Ammon's horn (tissue), 1 donor: Measurements from ENCODE around the gene VSIG8.

Source experiments
- DNase-seq: peaks from one replicate; pipeline ENCODE4 v3.0.0-alpha.2; 2016; ENCODE audit warnings: low spot score

Gene VSIG8

DNA sequence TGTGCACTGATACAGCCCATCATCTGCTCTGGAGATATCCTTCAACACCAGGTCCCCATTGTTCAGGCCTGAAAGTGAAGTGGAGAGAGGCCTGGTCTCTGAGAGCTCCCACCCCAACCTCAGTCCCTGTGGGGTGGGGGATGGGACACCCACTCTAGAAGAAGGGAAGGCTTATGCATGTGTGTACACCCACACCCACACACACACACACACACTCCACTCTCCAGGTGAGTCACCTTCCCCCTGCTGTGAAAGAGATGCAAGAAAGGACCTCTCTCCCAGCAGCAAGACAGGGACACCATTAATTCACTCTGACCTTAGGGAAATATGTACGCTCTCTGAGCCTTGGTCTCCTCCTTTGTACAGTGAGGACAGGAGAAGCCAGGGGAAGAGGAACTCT lies 5.9 kb downstream of the VSIG8 start:
- no peak for DNase-seq

DNA sequence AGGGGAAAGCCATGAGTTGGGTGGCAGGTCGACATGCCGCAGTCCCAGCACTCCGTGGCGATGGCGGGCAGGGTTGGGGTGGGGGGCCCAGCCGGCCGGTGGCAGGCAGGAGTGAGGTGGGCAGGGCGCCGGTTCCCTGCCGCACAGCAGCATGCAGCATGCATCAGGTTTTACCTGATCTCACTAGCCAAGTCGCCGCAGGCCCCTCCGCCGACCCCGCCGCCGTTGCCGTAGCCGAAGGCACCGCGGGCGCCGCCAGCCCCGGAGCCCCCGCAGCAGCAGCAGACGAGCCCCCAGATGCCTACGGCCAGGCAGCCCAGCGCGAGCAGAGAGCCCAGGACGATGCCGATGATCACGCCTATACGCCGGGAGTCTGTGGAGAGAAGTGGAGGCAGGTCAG lies 6.7 kb downstream of the VSIG8 start:
- DNase-seq: no peak

DNA sequence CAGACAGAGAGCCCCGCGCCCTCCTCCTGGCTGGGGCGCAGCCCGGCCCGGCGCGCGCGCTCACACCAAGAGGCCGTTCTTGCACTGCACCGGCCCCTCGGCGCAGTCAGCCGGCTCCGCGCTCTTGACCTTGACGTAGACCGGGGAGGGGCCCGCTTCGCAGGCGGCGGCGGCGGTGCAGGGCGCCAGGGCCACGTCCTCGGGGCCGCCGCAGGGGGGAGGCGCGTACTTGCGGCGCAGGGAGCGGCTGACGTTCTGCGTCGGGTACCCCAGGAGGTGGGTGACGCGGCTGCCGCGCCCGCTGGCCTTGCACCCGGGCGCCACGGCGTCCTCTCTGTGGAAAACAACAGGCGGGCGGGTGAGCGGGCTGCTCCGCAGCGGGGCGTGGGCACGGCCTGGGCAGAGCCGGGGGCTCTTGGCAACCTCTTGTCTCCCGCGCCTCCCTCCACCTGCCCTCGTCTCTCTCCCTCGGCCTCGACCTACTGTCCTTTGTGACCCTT lies 7.7 kb downstream of the VSIG8 start:
- DNase-seq: peak; percentile 84

DNA sequence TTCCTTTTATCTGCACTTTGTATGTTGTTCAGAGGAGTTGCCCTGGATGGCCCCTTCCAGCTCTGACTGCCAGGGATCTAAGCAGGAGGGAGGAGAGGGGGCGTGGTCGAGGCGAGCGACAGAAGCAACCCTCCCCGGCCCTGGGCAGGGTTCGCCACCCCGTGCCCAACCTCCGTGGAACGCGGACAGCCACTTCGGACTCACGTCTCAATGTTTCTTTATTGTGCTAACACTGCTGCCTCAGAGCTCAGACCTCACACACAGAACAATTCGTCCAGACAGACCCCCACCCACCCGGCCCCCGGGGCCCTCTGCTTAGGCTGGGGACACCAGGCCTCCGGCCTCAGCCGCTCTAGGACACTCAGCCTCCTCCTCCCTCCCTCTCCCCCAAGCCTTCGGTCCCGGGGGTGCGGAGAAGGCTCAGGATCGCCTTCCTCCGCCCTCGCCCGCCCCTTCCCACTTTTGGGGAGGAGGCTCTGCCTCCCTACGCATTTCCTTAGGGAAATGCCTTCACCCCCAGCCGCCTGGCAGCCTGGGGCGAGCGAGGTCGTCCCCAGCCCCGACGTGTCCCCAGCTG lies 8.3 kb downstream of the VSIG8 start:
- DNase-seq: peak; percentile 86

DNA sequence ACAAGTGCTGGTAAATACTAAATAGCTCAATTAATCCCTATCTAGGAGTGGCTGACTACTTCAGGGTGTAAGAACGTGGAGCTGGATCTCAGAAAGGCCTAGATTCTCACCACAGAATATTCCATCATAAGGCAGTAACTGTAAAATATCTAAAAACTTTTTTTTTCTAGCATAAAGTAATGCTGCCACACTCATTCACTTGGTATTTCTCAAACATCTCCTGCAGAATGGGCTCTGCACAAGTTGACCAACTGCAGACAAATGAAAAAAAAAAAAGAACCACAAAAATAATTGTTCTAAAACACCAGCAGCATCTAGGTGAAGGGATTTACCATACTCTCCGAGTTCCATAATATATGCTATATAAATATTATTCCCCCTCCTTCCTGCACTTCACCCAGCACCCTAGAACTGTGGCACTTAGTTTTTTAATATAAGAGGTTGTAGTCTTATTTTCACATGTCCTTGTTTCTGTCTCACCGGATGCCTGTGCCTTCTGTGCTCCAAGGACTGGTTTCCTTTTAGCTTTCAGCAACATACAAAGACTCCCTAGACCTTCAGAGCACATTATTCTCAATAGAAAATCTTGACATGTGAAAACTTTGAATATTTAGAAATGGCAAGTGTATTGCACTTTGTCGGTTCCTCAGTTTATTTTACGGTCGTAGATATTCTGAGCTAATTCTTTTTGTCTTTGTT lies 8.9 kb downstream of the VSIG8 start:
- no peak for DNase-seq

DNA sequence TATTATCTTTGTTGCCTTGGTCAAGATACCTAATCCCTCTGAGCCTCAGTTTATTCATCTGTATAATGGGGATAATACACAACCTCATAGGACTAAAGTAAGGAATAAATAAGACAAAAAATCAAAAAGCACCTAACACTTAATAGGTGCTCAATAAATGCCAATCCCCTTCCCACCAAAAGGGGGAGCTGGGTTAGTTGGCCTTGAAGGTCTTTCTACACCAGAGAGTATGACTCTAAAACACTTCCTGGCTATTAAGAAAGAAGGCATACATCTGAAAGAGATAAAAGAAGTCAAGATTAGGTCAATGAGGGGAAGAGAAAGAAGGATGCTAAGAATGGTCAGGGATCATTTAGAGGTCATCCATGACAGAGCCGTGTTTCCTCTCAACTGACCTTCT lies 11.1 kb downstream of the VSIG8 start:
- DNase-seq: no peak

DNA sequence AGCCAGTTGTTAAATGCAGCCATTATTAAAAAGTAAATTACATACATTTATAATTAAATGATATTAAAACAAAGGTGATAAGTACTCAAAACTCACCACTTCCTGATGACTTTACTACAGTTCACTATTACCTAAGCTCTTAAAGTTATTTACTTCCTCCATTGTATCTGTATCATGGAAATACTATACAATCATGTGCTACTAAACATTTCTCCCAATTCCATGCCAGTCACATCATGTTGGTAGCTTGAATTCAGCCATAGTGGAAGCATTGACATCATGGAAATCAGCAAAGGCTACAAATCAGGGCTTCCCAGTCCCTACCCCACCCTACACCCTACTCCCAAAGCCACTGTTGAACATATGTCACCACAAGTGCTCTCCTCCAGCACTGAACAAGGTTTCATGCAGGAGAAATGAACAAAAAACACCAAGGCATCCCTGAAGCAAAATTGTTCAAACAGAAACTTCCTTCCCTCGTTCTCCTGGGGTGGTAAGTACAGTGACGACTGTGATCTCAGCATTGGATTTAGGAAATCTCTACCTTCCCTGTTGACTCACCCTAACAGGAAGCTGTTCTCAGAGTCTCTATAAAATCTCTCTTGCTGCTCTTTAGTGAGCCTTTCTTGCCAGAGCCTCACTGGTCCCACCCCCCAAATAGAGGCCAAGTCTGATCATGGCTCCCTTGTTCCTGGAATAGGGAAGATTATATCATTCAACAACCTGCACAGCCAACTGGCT lies 12.7 kb downstream of the VSIG8 start:
- DNase-seq: no peak

DNA sequence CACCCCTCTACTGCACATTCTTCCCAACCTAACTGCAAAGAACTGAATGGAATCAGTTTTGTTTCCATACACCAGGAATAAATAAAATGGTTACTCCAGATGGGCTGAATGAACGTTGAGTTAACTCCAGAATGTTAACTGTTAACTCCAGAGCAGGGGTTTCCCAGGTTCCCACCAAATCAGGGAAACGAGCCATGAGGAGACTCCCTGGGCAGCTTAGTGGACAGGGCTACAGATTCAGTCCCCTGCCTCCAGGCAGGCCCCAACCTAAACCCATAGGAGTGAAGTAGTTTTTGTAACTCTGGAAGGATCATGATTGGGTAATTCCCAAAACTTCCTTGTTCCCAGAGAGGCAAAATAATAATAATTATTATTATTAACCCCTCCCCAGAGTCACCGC lies 14.1 kb downstream of the VSIG8 start:
- DNase-seq: no peak

DNA sequence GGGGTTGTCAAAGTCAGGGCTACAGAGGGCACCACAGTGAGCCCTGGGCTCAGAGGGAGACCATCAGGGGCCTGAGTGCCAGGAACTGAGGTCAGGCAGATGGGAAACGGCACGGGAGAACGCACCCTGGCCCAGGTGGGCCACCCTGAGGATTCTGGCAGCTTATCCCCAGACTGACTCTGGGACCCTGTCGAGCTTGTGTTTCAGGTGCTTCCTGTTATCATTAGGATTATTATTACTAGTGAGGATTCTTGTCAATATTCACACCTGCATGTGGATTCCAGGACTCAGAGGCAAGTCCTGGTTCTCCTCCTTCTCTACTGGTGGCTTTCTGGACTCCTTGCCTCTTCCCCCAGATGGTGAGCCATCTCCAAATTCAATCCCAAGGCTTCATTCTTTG lies 15.2 kb downstream of the VSIG8 start:
- DNase-seq: no peak

DNA sequence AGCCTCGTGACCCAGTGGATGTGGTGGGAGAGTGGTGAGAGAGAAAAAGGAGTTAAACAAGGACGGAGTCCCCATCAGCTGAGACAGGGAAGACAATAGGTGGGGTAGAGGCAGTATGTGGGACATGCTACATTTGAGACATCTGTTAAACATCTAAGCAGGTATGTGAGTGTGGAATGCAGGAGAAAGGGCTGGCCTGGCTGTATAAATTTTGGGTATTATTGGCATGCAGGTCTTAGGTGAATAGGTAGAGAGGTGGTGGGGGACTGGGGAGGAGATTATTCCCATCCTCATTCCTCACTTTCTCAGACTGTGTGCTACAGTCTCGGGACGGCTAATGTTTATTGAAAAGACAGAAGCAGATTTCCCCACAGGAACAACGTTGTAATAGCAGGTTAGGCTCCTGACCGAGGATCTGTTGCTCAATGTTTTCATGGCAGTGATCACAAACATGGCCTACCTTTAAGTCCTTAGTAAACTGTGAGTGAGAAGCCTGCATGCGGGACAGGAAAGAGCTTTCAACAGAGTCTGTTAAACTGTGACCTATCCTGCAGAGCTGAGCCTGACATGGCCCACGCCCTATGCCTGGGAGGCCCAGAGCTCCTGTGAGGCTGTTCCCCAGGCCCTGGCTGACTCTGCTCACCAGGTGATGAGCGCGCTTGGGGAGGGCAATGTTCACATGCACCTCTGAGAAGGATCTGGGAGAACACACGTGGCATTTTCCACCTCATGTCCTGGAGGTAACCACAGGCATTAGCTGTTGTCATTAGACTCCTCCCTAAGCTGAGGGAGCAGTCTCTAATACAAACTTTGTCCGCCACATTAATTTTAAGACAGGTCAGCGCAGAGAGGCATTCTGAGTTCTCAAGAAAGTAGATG lies 16.5 kb downstream of the VSIG8 start:
- DNase-seq: no peak

DNA sequence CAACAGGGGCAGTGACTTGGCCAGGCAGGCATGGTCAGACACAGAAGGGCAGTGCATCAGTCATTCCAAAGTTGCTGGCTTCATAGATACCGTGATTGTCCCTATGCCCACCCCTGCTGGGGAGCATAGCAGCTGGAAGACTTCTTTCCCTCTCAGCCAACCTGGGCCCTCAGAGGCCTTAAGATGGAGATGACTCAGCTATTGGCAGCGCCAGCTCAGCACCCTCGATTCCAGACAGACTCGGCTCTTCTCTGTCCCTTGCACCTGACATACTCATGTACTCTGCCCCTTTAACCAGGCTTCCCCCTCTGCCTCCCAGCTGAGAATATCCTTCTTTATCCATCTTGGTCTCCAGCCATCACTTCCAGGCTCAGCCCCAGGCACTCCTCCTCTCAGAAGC lies 19.0 kb downstream of the VSIG8 start:
- DNase-seq: no peak

DNA sequence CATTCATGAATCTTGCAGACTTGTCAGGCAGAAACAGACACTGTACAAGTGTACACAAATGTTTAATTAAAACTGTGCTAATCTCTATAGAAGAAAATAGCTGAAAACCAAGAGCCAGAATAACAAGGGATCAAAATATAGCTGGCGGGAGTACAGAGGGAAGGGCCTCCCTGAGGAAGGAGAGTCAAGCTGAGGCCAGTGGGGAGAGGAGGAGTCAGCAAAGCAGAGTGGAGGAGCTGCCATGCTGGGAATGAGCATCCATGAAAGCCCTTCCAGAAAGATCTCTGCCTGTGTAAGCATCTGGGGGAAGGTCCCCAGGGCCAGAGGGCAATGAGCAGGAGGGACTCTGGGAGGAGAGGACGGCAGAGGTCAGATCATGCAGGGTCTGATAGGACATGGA lies 20.7 kb downstream of the VSIG8 start:
- no peak for DNase-seq

DNA sequence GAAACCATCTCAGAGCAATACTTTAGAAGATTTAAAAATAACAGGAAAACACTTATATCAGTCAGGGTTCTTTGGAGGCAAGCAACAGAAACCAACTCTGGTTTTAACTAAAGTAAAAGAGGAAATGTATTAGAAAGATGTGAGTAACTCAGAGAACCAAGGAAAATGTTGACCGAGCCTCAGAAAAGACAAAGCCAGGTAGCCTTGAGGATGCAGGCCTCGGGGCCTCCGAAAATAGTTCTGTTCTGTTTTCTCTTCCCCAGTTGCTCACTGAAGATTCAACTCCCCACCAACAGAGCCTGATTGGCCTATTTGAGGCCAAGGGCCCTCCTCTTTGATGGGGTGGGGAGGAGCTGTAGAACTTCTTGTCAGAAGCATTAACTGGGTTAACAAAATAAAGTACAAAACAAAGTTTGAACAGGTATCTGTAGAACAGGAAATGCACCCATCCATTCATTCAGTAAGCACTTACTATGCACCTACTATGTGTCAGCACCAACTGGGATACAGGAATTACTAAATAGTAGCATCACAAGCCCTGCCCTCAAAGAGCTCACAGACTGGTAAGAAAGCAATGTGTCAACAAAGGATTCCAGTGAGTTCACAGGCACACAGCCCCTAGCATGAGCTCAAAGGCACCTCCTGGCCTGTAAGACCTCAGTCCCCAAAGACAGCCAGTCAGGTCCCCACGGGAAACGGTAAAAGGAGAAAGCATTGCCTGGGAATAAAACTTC lies 23.2 kb downstream of the VSIG8 start:
- no peak for DNase-seq

DNA sequence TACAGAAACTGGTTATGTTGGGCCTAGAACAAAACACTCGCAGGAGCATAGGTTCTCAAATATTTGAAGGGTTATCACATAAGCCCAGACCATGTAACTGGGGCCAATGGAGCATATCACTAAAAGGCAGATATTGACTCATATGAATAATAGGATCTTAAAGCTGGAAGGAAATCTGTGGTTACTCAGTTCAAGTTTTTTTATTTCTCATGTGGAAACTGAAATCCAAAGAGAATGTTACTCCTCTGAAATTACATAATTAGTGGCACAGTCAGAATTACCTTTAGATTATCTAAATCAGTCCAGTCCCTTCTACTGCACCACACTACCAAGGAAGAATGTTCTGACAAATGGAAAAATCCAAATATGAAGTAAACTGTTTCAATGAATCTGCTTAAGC lies 23.7 kb downstream of the VSIG8 start:
- DNase-seq: no peak

DNA sequence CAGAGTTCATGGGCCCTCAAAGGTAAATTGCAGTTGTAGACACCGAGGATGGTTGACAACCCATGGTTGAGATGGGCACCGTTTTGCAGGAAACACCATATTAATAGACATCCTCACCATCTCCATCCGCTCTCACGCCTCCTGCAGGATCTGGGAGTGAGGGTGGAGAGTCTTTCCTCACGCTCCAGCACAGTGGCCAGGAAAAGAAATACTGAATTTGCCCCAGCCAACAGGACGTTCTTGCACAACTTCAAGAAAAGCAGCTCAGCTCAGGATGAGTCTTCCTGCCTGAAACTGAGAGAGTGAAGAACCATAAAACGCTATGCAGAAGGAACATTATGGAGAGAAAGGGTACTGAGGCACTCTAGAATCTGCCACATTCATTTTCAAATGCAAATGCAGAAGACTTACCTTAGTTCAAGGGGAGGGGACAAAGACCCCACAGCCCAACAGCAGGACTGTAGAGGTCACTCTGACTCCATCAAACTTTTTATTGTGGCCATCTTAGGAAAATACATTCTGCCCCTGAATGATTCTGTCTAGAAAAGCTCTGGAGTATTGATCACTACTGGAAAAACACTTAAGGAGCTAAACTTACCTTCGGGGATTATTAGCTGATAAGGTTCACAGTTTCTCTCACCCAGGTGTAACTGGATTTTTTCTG lies 26.5 kb downstream of the VSIG8 start:
- DNase-seq: no peak

DNA sequence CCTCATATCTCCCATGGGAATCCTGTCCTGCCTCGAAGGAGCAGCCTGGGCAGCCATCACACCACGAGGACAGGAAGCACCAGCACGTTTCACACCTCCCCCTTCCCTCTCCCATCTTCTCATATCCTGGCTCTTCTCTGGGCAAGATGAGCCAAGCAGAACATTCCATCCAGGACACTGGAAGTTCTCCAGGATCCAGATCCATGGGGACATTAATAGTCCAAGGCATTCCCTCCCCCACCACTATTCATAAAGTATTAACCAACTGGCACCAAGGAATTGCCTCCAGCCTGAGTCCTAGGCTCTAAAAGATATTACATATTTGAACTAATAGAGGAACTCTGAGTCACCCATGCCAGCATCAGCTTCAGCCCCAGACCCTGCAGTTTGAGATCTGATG lies 27.1 kb downstream of the VSIG8 start:
- DNase-seq: no peak

DNA sequence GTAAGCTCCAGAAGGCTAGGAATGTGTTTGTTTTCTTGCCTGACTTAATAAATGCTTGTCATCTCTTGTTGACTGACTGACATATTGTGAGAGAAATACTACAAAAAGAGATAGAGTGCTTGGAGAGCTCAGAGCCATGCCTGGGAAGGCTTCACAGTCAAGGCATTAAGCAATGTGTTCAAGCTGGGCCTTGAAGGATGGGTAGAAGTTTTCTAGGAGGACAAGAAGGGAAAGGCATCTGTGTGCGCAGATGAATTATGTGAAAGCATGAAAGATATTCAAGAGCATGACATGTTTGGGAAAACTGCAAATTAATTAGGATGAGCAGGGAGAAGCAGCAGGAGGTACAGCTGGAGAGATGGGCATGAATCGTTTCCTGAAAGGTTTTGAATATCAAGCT lies 30.1 kb downstream of the VSIG8 start:
- DNase-seq: no peak

DNA sequence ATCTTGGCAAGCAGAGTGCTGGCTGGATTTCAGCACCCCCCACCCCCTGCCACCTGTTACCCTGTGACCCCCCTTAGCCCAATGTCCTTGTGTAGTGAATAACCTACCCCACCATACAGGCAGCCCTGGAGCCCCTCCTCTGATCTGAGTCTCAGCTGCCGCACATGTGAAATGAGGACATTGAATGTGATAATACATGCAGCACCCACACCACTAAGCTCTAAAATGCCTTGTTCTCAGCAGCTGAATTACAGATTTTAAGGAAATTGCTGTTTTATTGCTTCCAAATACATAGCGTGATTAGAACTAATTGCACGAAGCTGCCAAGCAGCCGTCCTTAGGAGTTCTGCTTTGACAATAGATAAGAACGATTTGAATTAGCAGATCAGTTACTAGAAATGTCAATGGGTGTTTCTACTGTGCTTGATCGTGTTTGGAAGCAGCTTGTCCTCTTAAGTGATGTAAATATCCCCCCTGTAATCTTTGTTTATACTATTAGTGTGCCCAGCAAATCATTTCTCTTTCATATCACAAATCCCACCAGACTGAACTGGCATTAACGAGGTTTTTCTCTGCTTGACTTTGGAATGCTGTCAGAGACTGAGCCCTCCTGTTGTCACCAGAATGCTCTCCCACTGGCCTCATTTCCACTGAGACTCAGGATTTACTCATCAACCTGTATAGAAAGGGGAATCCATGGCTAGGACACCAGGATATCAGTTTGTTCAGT lies 30.9 kb downstream of the VSIG8 start:
- DNase-seq: peak; percentile 24

DNA sequence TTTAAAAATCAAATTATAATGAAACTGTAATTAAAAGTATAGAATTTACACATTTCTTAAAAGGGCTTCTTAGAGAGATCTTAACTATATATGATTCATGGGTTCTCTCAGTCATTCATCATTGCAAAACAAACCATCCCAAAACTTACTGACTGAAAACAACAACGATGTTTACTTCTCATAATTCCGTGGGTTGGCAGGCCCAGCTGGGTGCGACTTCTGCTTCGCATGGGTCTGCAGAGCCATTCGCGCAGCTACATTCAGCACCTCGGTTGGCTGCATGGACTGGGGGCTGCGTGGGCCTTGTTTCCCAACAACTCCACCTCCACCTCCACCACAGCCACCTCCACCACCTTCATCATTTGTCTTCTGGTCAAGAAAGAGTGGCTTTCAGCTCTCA lies 31.7 kb downstream of the VSIG8 start:
- DNase-seq: no peak

DNA sequence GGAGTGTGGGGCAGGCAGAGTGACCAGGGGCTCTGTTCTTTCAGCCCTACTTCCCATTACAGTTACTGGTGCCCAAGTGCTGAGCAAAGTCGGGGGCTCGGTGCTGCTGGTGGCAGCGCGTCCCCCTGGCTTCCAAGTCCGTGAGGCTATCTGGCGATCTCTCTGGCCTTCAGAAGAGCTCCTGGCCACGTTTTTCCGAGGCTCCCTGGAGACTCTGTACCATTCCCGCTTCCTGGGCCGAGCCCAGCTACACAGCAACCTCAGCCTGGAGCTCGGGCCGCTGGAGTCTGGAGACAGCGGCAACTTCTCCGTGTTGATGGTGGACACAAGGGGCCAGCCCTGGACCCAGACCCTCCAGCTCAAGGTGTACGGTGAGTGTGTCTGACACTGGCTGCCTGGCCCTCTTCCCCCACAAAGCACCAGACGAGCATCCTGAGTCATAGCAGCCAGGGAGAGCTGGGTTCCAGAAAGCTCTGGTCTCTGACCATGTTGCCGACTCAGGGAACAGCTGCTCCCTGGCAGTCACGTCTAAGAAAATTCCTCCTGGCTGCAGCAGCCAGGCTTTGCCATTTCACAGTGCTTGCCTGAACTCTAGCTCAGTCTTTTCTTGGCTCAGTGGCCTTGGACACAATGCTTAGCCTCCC lies 32.5 kb downstream of the VSIG8 start:
- no peak for DNase-seq
